GM12892 (cell line): ENCODE results near the gene KBTBD13.

ENCODE experiments used
- POLR2A ChIP-seq: IDR thresholded peaks from 2 replicates; pipeline ENCODE4 v1.6.1; 2011; ENCODE audit warnings: low read depth, low read length, control low read depth
- POLR2AphosphoS5 ChIP-seq: IDR thresholded peaks from 2 replicates; pipeline ENCODE4 v1.6.1; 2011; ENCODE audit warnings: low read depth, low read length, control low read depth

DNA sequence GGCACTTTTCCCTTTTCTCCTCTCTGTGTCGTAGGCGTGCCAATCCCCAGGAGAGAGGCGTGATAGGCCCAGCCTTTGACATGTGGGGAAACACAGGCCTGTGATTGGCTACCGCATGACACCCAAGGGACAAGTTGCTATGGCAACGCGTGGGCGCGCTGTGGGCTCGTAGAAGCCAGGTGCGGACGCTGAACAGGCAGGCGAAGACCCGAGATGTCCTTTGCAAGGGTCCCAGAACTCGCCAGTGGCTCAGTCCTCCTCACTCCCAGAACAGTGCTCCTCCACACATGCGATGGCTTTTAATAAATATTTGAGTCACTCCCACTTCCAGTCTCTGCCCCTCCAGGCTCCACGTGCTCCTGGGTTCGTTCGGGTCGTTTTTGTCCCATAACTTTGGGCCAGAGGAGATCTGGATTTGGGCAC is 27.1 kb upstream of the KBTBD13 start:
- TF ChIP-seq POLR2A, result no peak
- no peak for TF ChIP-seq POLR2AphosphoS5
